Mucosa of descending colon (tissue), 3 donors: ENCODE data around the gene CDK3. TPM values are rescaled to one million over a fixed set of nuclear protein-coding genes. Genes with fewer than 3 reads are reported as not detected.
A peak's percentile ranks its signal among the peaks of the same experiment; 100 is the strongest.

Source experiments
- ATAC-seq: fragments of 200-7000 bp; cut with Tn5 transposase; one replicate; pipeline ENCODE4 v1.9.1; 2020; ENCODE audit warnings: mild to moderate bottlenecking, moderate library complexity
- DNase-seq, 3 donors: peaks; one replicate each; pipeline ENCODE4 v3.0.0-alpha.2; 2020
- H3K36me3 ChIP-seq: fragments of 200-600 bp; one replicate; pipeline ENCODE4 v1.8.0; 2021; ENCODE audit warnings: low read depth, mild to moderate bottlenecking
- H3K4me1 ChIP-seq: fragments of 200-600 bp; one replicate; pipeline ENCODE4 v1.8.0; 2021; ENCODE audit warnings: low read depth, mild to moderate bottlenecking
- H3K4me3 ChIP-seq: fragments of 200-600 bp; one replicate; pipeline ENCODE4 v1.8.0; 2021; ENCODE audit warnings: mild to moderate bottlenecking
- H3K9me3 ChIP-seq: fragments of 200-600 bp; one replicate; pipeline ENCODE4 v1.8.0; 2021; ENCODE audit warnings: mild to moderate bottlenecking
- intact Hi-C, 2 donors: fragments of 100-400 bp; cut with DNase I in 1 of 2; cut with micrococcal nuclease in 1 of 2; formaldehyde crosslinking; loops; one replicate each; pipeline versions ENCODE4 v1.11.0 to v1.11.1; 2022; cut with DNase I, micrococcal nuclease
- total RNA-seq, 3 donors: library from RNA; stranded (reverse); fragmentation: NEBNext Ultra II Directional in 2 of 3; extraction: Animal tissue kit (Norgen Biotek cat#: 25700) in 2 of 3; gene quantifications; one replicate each; pipeline versions ENCODE4 v1.2.1 to v1.2.4, GENCODE V29; 2021 to 2023
- TF ChIP-seq, protein P1 (sequence below): fragments of 200-600 bp; IDR thresholded peaks from one replicate; pipeline ENCODE4 v1.8.0; 2022; ENCODE audit warnings: antibody characterized with exemption, mild to moderate bottlenecking
- donor health status: DM: no; HTN: no; CAD: no; lungs with moderate emphysema.
- donor health status: DM: no; HTN: no; CAD: no.
- donor health status: DM: no; HTN: yes; CAD: no.

CDK3 gene
- total RNA-seq, 3 donors from 2014 or later, result 7.9 to 16.8 (median 12.5) TPM

- intact Hi-C loops, result loop anchor here (10.0 kb wide), 1 partner anchor 105 kb away; the partner anchor contains the start of gene MRPL38 (in 2 of the 2)
- TF ChIP-seq, protein P1, sequence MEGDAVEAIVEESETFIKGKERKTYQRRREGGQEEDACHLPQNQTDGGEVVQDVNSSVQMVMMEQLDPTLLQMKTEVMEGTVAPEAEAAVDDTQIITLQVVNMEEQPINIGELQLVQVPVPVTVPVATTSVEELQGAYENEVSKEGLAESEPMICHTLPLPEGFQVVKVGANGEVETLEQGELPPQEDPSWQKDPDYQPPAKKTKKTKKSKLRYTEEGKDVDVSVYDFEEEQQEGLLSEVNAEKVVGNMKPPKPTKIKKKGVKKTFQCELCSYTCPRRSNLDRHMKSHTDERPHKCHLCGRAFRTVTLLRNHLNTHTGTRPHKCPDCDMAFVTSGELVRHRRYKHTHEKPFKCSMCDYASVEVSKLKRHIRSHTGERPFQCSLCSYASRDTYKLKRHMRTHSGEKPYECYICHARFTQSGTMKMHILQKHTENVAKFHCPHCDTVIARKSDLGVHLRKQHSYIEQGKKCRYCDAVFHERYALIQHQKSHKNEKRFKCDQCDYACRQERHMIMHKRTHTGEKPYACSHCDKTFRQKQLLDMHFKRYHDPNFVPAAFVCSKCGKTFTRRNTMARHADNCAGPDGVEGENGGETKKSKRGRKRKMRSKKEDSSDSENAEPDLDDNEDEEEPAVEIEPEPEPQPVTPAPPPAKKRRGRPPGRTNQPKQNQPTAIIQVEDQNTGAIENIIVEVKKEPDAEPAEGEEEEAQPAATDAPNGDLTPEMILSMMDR, result no peak
These were observed 8.8 kb downstream of the CDK3 start for GRCh38 chr17:76009447-76009846.

DNA sequence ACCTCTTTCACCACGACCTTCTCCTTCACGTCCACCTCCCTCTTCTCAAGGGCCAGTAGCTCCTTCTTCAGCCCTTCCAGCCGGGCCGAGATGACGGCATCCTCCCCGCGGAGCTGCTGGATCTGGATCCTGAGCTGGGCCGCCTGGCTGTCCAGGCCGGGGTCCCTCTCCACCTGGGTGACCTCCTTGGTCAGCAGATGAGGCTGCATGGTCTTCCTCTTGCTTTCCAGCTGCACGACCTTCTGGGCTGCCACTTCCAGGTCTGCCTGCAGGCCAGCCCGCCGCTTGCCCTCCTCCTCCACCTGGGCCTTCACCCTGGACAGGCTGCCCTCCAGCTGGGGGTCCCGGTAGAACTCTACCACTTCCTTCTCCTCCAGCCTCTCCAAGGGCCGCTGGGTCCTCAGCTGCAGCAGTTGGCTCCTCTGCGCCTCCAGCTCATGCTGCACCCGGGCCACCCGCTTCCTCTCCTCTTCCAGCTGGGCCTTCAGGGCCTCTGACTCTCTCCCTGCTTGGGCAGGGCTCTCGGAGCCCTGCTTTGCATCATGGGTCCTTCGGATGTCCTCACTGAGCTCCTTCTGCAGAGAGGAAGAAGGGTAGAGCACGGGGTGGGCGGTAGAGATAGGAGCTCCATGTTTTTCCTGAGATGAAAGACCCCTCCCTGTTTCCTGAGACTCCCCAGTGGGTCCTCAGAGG, 9.5 kb downstream of the CDK3 start:
- Histone ChIP-seq H3K4me1 (peaks cover 6% of the 10 kb centered on the region), H3K4me3 (no peak overlapping the region), H3K9me3 (no peaks in the 10 kb centered on the region), H3K36me3 (no peaks in the 10 kb centered on the region)
- TF ChIP-seq, protein P1, result no peak
- ATAC-seq, result no peak
- intact Hi-C loops, result loop anchor here (10.0 kb wide), 1 partner anchor 105 kb away; the partner anchor contains the start of gene MRPL38 (in 2 of the 2)
- no peak for DNase-seq

More at GRCh38 chr17:76009447-76009846, 8.8 kb downstream of the CDK3 start:
- H3K9me3 ChIP-seq, result no peaks in the 10 kb centered on the region
- H3K36me3 ChIP-seq, result no peaks in the 10 kb centered on the region
- ATAC-seq, result no peak
- no peak overlapping the region for H3K4me3 ChIP-seq
- no peak for DNase-seq
- peaks cover 6% of the 10 kb centered on the region for H3K4me1 ChIP-seq

- no peaks in the 10 kb centered on the region for H3K36me3 ChIP-seq
These were observed 11.3 kb downstream of the CDK3 start for GRCh38 chr17:76011951-76012350.

GRCh38 chr17:76013377-76013932, 12.8 kb downstream of the CDK3 start:
- Histone ChIP-seq H3K9me3 (no peaks in the 10 kb centered on the region), H3K4me3 (no peak overlapping the region), H3K4me1 (no peaks in the 10 kb centered on the region), H3K36me3 (no peaks in the 10 kb centered on the region)
- intact Hi-C loops, result no loop called here
- no peak for ATAC-seq
- TF ChIP-seq, protein P1, result no peak
- DNase-seq, result no peak

More at GRCh38 chr17:76011951-76012350, 11.3 kb downstream of the CDK3 start:
- DNase-seq (no peak), ATAC-seq (no peak)
- Histone ChIP-seq H3K4me1 (no peaks in the 10 kb centered on the region), H3K4me3 (no peak overlapping the region), H3K9me3 (no peaks in the 10 kb centered on the region)
- TF ChIP-seq, protein P1, result no peak
- intact Hi-C loops, result no loop called here

DNA sequence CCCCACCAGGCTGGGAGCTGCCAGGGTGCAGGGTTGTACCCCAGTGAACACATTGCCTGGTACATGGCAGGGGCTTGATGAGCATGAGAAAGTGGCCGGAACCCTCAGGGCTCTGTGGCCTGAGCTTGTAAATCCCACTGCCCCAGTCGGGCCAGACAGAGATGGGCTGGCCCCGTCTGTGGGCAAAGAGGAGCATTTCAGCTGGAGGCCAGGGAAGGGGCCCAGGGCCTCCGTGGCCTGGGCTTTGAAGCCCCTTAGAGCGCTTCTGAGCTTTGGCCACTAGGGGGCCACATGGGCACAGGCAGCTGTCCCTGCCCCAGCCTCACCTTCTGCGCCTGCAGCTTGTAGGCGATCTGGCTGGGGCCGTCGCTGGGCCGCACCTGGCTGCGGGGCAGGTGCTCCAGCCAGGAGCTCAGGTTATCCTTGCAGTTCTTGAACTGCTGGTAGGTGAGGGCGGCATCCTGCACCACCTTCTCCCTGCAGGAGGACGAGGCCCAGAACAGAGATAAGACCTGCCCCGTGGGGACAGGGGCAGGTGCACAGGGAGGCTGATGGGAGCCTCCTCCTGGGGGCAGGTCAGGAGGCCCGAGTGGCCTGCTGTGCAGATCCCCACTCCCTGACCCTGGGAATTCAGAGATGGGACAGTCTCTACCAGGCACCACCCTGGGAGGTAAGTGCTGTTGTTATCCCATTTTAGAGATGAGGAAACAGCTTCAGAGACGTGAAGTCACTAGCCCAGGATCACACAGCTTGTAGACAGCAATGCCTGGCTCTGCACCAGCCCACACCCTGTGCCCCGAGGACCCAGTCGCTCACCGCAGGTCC, 13.7 kb downstream of the CDK3 start:
- Histone ChIP-seq H3K9me3 (no peaks in the 10 kb centered on the region), H3K36me3 (no peaks in the 10 kb centered on the region), H3K4me1 (no peaks in the 10 kb centered on the region), H3K4me3 (no peak overlapping the region)
- ATAC-seq, result peak; percentile 95
- intact Hi-C loops, result no loop called here
- TF ChIP-seq, protein P1, result peak; percentile 92
- DNase-seq, result peak; percentile 77 to 82 (median 81)
